ENCODE data around the gene CDH12.

GRCh38 chr5:22855824-22856223, 2.7 kb upstream of the CDH12 start:
- no peak for TF ChIP-seq POU2F2 (IDR thresholded peaks at IDR 0.05; ENCODE audit: low read depth, low read length)
- TF ChIP-seq POLR2A (IDR thresholded peaks at IDR 0.05; ENCODE audit: low read depth, low read length): no peak
- TF ChIP-seq POLR2AphosphoS5 (IDR thresholded peaks at IDR 0.05; ENCODE audit: low read depth, low read length): no peak
- no peak for TF ChIP-seq TAF1 (IDR thresholded peaks at IDR 0.05; ENCODE audit: low read depth, low read length)
- no peak for TF ChIP-seq SPI1 (IDR thresholded peaks at IDR 0.05; ENCODE audit: low read depth, low read length)
- TF ChIP-seq PAX5 (IDR thresholded peaks at IDR 0.05; ENCODE audit: insufficient read depth, low read length, severe bottlenecking): no peak

All from GM12891 (cell line).